ENCODE results near the gene BRWD1.
"Not testable (repeated sequence)": the region's sequence is repeated elsewhere in the genome, so short reads cannot be mapped to it uniquely, and the experiment has no call there.

Gene BRWD1

GRCh38 chr21:39281207-39281606, 32.2 kb downstream of the BRWD1 start:
- no peak for DNase-seq

- no peak for DNase-seq
Measured at GRCh38 chr21:39269620-39270019, 43.8 kb downstream of the BRWD1 start.

GRCh38 chr21:39265603-39266002, 47.8 kb downstream of the BRWD1 start:
- no peak for DNase-seq

GRCh38 chr21:39263372-39263771, 50.1 kb downstream of the BRWD1 start:
- no peak for DNase-seq

GRCh38 chr21:39258207-39258606, 55.2 kb downstream of the BRWD1 start:
- DNase-seq = no peak

GRCh38 chr21:39251326-39251725, 62.1 kb downstream of the BRWD1 start:
- DNase-seq = no peak

GRCh38 chr21:39238275-39238674, 75.2 kb downstream of the BRWD1 start:
- no peak for DNase-seq

- DNase-seq = no peak
Measured at GRCh38 chr21:39232861-39233291, 80.6 kb downstream of the BRWD1 start.

- no peak for DNase-seq
Measured at GRCh38 chr21:39224930-39225329, 88.5 kb downstream of the BRWD1 start.

- no peak for DNase-seq
Measured at GRCh38 chr21:39221997-39222486, 91.4 kb downstream of the BRWD1 start.

- DNase-seq = no peak
Measured at GRCh38 chr21:39221282-39221996, 92.0 kb downstream of the BRWD1 start.

- DNase-seq = not testable (repeated sequence)
Measured at GRCh38 chr21:39220875-39221274, 92.6 kb downstream of the BRWD1 start.

- DNase-seq = no peak
Measured at GRCh38 chr21:39220150-39220549, 93.3 kb downstream of the BRWD1 start.

GRCh38 chr21:39218082-39218409, 95.4 kb downstream of the BRWD1 start:
- no peak for DNase-seq

- DNase-seq = no peak
Measured at GRCh38 chr21:39217356-39218081, 95.9 kb downstream of the BRWD1 start.

GRCh38 chr21:39216290-39216689, 97.1 kb downstream of the BRWD1 start:
- no peak for DNase-seq

GRCh38 chr21:39215078-39215477, 98.4 kb downstream of the BRWD1 start:
- DNase-seq = no peak

GRCh38 chr21:39209334-39209688, 104.1 kb downstream of the BRWD1 start:
- no peak for DNase-seq

- DNase-seq = peak; percentile 10
Measured at GRCh38 chr21:39208624-39209333, 104.7 kb downstream of the BRWD1 start.

- DNase-seq = no peak
Measured at GRCh38 chr21:39204134-39204533, 109.3 kb downstream of the BRWD1 start.

GRCh38 chr21:39198800-39199199, 114.6 kb downstream of the BRWD1 start:
- DNase-seq = no peak

- DNase-seq = no peak
Measured at GRCh38 chr21:39197448-39198233, 115.8 kb downstream of the BRWD1 start.

- DNase-seq = no peak
Measured at GRCh38 chr21:39196838-39197237, 116.6 kb downstream of the BRWD1 start.
